Endodermal cell (in vitro differentiated cells): ENCODE results near the gene FEM1C. TPM values are rescaled to one million over a fixed set of nuclear protein-coding genes. Genes with fewer than 3 reads are reported as not detected.

Experiments
- DNase-seq: peaks from one replicate; pipeline ENCODE4 v3.0.0-alpha.2; 2017
- H3K27ac ChIP-seq: 2 replicates; pipeline ENCODE4 v1.5.1; 2013; ENCODE audit warnings: mild to moderate bottlenecking, low read depth, low read length, moderate library complexity
- H3K27me3 ChIP-seq: 2 replicates; pipeline ENCODE4 v1.6.1; 2013; ENCODE audit warnings: mild to moderate bottlenecking, low read length, moderate library complexity; ENCODE audit not compliant: insufficient read depth, control insufficient read depth, poor library complexity, severe bottlenecking
- H3K36me3 ChIP-seq: 2 replicates; pipeline ENCODE4 v1.7.0; 2013; ENCODE audit warnings: mild to moderate bottlenecking, low read length, moderate library complexity; ENCODE audit not compliant: control insufficient read depth, insufficient read depth
- H3K4me1 ChIP-seq: one replicate; pipeline ENCODE4 v1.7.0; 2013; ENCODE audit warnings: low read length; ENCODE audit not compliant: control insufficient read depth, insufficient read depth
- H3K4me3 ChIP-seq: 2 replicates; pipeline ENCODE4 v1.5.1; 2013; ENCODE audit warnings: mild to moderate bottlenecking, low read length, moderate library complexity
- H3K9ac ChIP-seq: 2 replicates; pipeline ENCODE4 v1.6.1; 2013; ENCODE audit warnings: mild to moderate bottlenecking, low read length, moderate library complexity; ENCODE audit not compliant: poor library complexity, severe bottlenecking; ENCODE audit errors: extremely low read depth
- H3K9me3 ChIP-seq: 2 replicates; pipeline ENCODE4 v1.6.1; 2013; ENCODE audit warnings: mild to moderate bottlenecking, low read length, moderate library complexity; ENCODE audit not compliant: control insufficient read depth
- H3K27ac Mint-ChIP-seq: 2 replicates; pipeline ENCODE4 v1.8.0; 2020; ENCODE audit warnings: mixed read lengths
- H3K27me3 Mint-ChIP-seq: 2 replicates; pipeline ENCODE4 v1.8.0; 2021; ENCODE audit warnings: mild to moderate bottlenecking, mixed read lengths; ENCODE audit not compliant: insufficient read depth
- H3K36me3 Mint-ChIP-seq: 2 replicates; pipeline ENCODE4 v1.8.0; 2020; ENCODE audit warnings: low read depth, mixed read lengths
- H3K4me1 Mint-ChIP-seq: 2 replicates; pipeline ENCODE4 v1.8.0; 2020; ENCODE audit warnings: mixed read lengths
- H3K4me3 Mint-ChIP-seq: 2 replicates; pipeline ENCODE4 v1.8.0; 2020; ENCODE audit warnings: mild to moderate bottlenecking, moderate library complexity, mixed read lengths
- H3K9me3 Mint-ChIP-seq: 2 replicates; pipeline ENCODE4 v1.8.0; 2020; ENCODE audit warnings: mild to moderate bottlenecking, mixed read lengths
- CTCF ChIP-seq: fragments of 200-600 bp; sonication (generic); conservative IDR thresholded peaks from 2 replicates; pipeline ENCODE4 v1.5.0; 2021; ENCODE audit warnings: antibody characterized with exemption, mild to moderate bottlenecking
- WGBS, 2 experiments: methylation state at CpG; one replicate each; pipeline versions ENCODE4 v1.1.5 to v1.1.7; 2013; ENCODE audit warnings: missing lambda C conversion rate in 2 of 2, mixed read lengths in 1 of 2; ENCODE audit not compliant: insufficient coverage in 1 of 2, insufficient read length in 1 of 2; 5-methylcytosine and 5-hydroxymethylcytosine counted together
- total RNA-seq, 2 donors: library from RNA; stranded (reverse); fragmentation: NEBNext Ultra II Directional in 1 of 2; extraction: Animal tissue kit (Norgen Biotek cat#: 25700) in 1 of 2; gene quantifications; 2 replicates in 1 of 2; 3 replicates in 1 of 2; pipeline ENCODE4 v1.2.1, GENCODE V29; 2021

The FEM1C gene
- total RNA-seq, 2 donors from 2014 or later: 12.3 to 14.4 TPM

GRCh38 chr5:115541611-115542010 lies 3.0 kb downstream of the FEM1C start:
- Histone ChIP-seq H3K4me1 (no peaks in the 10 kb centered on the region), H3K9ac (peak overlapping the region; percentile 85), H3K27ac (no peak overlapping the region), H3K27me3 (no peaks in the 10 kb centered on the region), H3K36me3 (peaks cover 43% of the 10 kb centered on the region), H3K9me3 (peaks cover 11% of the 10 kb centered on the region), H3K4me3 (peak overlapping the region; percentile 92)
- 29 to 50% methylated on average over 1 to 2 of the region's 2 CpGs for WGBS, 2 experiments
- no peak for TF ChIP-seq CTCF
- Mint-ChIP-seq H3K4me1 (peaks cover 57% of the 10 kb centered on the region), H3K27me3 (no peaks in the 10 kb centered on the region), H3K27ac (no peak overlapping the region), H3K36me3 (peaks cover 35% of the 10 kb centered on the region), H3K9me3 (peaks cover 11% of the 10 kb centered on the region), H3K4me3 (peak overlapping the region; percentile 97)
- DNase-seq: no peak

GRCh38 chr5:115535479-115536035 lies 9.0 kb downstream of the FEM1C start:
- DNase-seq: no peak
- Histone ChIP-seq H3K9ac (no peak overlapping the region), H3K4me1 (no peaks in the 10 kb centered on the region), H3K27me3 (no peaks in the 10 kb centered on the region), H3K36me3 (peaks cover 67% of the 10 kb centered on the region), H3K27ac (no peak overlapping the region), H3K4me3 (no peak overlapping the region), H3K9me3 (peaks cover 6% of the 10 kb centered on the region)
- WGBS, 2 experiments: 92% methylated on average over 3 of the region's 3 CpGs; no CpG with 5 or more reads in 1 of the 2 experiments
- no peak overlapping the region for H3K27ac Mint-ChIP-seq
- no peaks in the 10 kb centered on the region for H3K27me3 Mint-ChIP-seq
- TF ChIP-seq CTCF: no peak
- H3K4me3 Mint-ChIP-seq: no peak overlapping the region
- peaks cover 36% of the 10 kb centered on the region for H3K4me1 Mint-ChIP-seq
- H3K9me3 Mint-ChIP-seq: no peaks in the 10 kb centered on the region
- H3K36me3 Mint-ChIP-seq: peaks cover 43% of the 10 kb centered on the region

- no peak overlapping the region for H3K4me3 ChIP-seq
- peaks cover 43% of the 10 kb centered on the region for H3K36me3 ChIP-seq
- no peak overlapping the region for H3K4me3 Mint-ChIP-seq
- peaks cover 6% of the 10 kb centered on the region for H3K9me3 ChIP-seq
- H3K4me1 ChIP-seq: no peaks in the 10 kb centered on the region
- H3K27me3 Mint-ChIP-seq: no peaks in the 10 kb centered on the region
- H3K27me3 ChIP-seq: no peaks in the 10 kb centered on the region
- no peaks in the 10 kb centered on the region for H3K9me3 Mint-ChIP-seq
- H3K4me1 Mint-ChIP-seq: peaks cover 10% of the 10 kb centered on the region
- H3K27ac ChIP-seq: no peak overlapping the region
- no peak overlapping the region for H3K27ac Mint-ChIP-seq
- H3K9ac ChIP-seq: no peak overlapping the region
- TF ChIP-seq CTCF: no peak
- 100% methylated on average over 2 of the region's 2 CpGs; no CpG with 5 or more reads in 1 of the 2 experiments for WGBS, 2 experiments
- H3K36me3 Mint-ChIP-seq: peaks cover 30% of the 10 kb centered on the region
- no peak for DNase-seq
Measured at GRCh38 chr5:115532517-115532916, 12.1 kb downstream of the FEM1C start.
